HG02885 (cell line): ENCODE results near the gene TANGO2.

ENCODE experiments used
- ATAC-seq: cut with Tn5 transposase; IDR thresholded peaks from one replicate; pipeline ENCODE4 v1.9.1; 2021; ENCODE audit warnings: mild to moderate bottlenecking; ENCODE audit not compliant: unreplicated experiment, poor library complexity

Gene TANGO2

GRCh38 chr22:20024650-20025397, 3.9 kb downstream of the TANGO2 start:
- no peak for ATAC-seq

GRCh38 chr22:20025401-20026203, 4.7 kb downstream of the TANGO2 start:
- no peak for ATAC-seq

- no peak for ATAC-seq
Observed at GRCh38 chr22:20026204-20026908, 5.4 kb downstream of the TANGO2 start.

- no peak for ATAC-seq
Observed at GRCh38 chr22:20026996-20027601, 6.2 kb downstream of the TANGO2 start.

- ATAC-seq: no peak
Observed at GRCh38 chr22:20027966-20028854, 7.3 kb downstream of the TANGO2 start.

- no peak for ATAC-seq
Observed at GRCh38 chr22:20028855-20029549, 8.1 kb downstream of the TANGO2 start.

GRCh38 chr22:20029550-20030225, 8.8 kb downstream of the TANGO2 start:
- no peak for ATAC-seq

- ATAC-seq: no peak
Observed at GRCh38 chr22:20031732-20032406, 11.0 kb downstream of the TANGO2 start.

- no peak for ATAC-seq
Observed at GRCh38 chr22:20032407-20032991, 11.6 kb downstream of the TANGO2 start.

- ATAC-seq: no peak
Observed at GRCh38 chr22:20033045-20033706, 12.3 kb downstream of the TANGO2 start.

GRCh38 chr22:20034143-20034542, 13.2 kb downstream of the TANGO2 start:
- ATAC-seq: no peak

GRCh38 chr22:20035375-20036083, 14.6 kb downstream of the TANGO2 start:
- no peak for ATAC-seq

GRCh38 chr22:20036084-20036482, 15.2 kb downstream of the TANGO2 start:
- no peak for ATAC-seq

- no peak for ATAC-seq
Observed at GRCh38 chr22:20036535-20037392, 15.9 kb downstream of the TANGO2 start.

GRCh38 chr22:20037419-20037818, 16.5 kb downstream of the TANGO2 start:
- no peak for ATAC-seq

GRCh38 chr22:20038574-20038973, 17.7 kb downstream of the TANGO2 start:
- no peak for ATAC-seq
